ENCODE measurements around the gene SNX10. TPM values are rescaled to one million over a fixed set of nuclear protein-coding genes. Genes with fewer than 3 reads are reported as not detected.
A peak's percentile ranks its signal among the peaks of the same experiment; 100 is the strongest.

The SNX10 gene
- total RNA-seq, 1 experiment from 2014 or later, result 7.9 TPM

DNA sequence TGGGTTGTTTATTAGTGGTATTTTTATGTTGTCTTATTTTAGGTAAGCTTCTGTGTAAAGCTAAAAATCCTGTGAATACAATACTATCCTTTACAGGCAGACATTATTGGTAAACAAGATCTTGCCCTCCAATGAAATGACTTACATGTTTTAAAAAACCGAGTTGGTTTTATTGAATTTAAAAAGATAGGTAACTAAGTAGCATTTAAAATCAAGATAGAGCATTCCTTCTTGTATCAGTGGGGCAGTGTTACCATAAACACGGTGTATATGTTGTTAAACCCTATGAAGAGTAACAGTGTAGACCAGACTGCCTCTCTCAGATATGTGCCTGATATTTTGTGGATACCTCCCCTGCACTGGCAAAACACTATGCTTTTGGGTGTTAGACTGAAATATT is 81.0 kb downstream of the SNX10 start:
- Histone ChIP-seq H3K27me3 (ENCODE audit: low read length) (no peaks in the 10 kb centered on the region), H3F3A (ENCODE audit: low read length, unreplicated experiment) (no peaks in the 10 kb centered on the region), H3K9me2 (replicated peaks; ENCODE audit: low read length) (no peaks in the 10 kb centered on the region), H3K9ac (ENCODE audit: low read length) (no peak overlapping the region), H2AFZ (ENCODE audit: low read length) (no peak overlapping the region), H3K27ac (ENCODE audit: low read length) (no peak overlapping the region), H3K36me3 (ENCODE audit: low read depth, low read length) (peaks cover 4% of the 10 kb centered on the region; the same call in 1 of the 2 replicates), H3K4me2 (ENCODE audit: low read length) (no peak overlapping the region), H3K9me3 (ENCODE audit: low read length) (no peaks in the 10 kb centered on the region), H4K20me1 (ENCODE audit: low read length) (no peaks in the 10 kb centered on the region), H3K4me1 (ENCODE audit: insufficient read depth, low read length) (no peaks in the 10 kb centered on the region), H3K4me3 (ENCODE audit: low read length) (no peak overlapping the region), H3K79me2 (ENCODE audit: low read length) (no peaks in the 10 kb centered on the region)
- BruUV-seq (replicated peaks), result no TSS peak
- ATAC-seq (no peak), DNase-seq (no peak)
- CTCF ChIA-PET, result no interaction called here
- intact Hi-C loops (cut with micrococcal nuclease), result no loop called here
- POLR2A ChIA-PET (ENCODE audit: unreplicated experiment), result no interaction called here
- TF ChIP-seq, protein P1, sequence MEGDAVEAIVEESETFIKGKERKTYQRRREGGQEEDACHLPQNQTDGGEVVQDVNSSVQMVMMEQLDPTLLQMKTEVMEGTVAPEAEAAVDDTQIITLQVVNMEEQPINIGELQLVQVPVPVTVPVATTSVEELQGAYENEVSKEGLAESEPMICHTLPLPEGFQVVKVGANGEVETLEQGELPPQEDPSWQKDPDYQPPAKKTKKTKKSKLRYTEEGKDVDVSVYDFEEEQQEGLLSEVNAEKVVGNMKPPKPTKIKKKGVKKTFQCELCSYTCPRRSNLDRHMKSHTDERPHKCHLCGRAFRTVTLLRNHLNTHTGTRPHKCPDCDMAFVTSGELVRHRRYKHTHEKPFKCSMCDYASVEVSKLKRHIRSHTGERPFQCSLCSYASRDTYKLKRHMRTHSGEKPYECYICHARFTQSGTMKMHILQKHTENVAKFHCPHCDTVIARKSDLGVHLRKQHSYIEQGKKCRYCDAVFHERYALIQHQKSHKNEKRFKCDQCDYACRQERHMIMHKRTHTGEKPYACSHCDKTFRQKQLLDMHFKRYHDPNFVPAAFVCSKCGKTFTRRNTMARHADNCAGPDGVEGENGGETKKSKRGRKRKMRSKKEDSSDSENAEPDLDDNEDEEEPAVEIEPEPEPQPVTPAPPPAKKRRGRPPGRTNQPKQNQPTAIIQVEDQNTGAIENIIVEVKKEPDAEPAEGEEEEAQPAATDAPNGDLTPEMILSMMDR (conservative IDR thresholded peaks at IDR 0.05; ENCODE audit: low read depth, low read length), result no peak
- TF ChIP-seq EZH2phosphoT487 (IDR thresholded peaks at IDR 0.05; ENCODE audit: borderline replicate concordance, low read length) (no peak), EZH2 (IDR thresholded peaks at IDR 0.05; ENCODE audit: low read length, unreplicated experiment) (no peak)

DNA sequence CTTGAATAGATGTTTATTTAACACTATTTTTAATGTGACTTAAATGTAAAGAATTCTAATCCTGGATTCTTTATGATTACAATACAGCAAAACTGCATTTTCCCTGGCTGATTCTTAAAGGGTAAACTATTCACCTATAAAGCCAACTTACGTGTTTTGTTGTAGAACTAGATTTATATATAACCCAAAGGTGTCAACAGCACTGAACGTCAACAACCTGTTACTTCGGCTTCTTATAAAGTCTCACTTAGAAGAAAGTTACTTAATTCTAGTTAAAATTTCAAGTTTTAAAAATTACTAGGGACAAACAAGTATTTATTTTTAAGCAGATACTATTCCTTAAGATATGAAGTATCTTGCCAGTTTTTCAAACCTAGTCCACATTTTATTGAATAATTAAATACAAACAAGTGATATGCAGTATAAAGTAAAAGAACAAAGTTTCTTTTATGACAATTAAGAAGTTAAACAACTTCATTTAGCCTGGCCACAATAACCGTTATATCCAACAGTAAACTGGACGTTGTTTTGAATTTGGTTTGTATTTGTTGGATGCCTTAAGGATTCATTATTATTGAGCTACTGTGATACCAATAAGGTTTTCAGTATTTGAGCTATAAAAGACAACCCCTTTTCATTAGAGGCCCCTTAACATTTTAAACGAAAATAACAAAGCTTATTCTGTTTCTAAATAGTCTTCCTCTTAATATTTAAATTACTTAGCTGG is 83.1 kb downstream of the SNX10 start:
- Histone ChIP-seq H2AFZ (ENCODE audit: low read length) (no peak overlapping the region), H3K36me3 (ENCODE audit: low read depth, low read length) (peaks cover 4% of the 10 kb centered on the region; the same call in 1 of the 2 replicates), H3K27ac (ENCODE audit: low read length) (no peak overlapping the region), H3K79me2 (ENCODE audit: low read length) (no peaks in the 10 kb centered on the region), H3K9me2 (replicated peaks; ENCODE audit: low read length) (no peaks in the 10 kb centered on the region), H3K4me1 (ENCODE audit: insufficient read depth, low read length) (no peaks in the 10 kb centered on the region), H3K27me3 (ENCODE audit: low read length) (no peaks in the 10 kb centered on the region), H3K9me3 (ENCODE audit: low read length) (no peaks in the 10 kb centered on the region), H3K9ac (ENCODE audit: low read length) (no peak overlapping the region), H3F3A (ENCODE audit: low read length, unreplicated experiment) (no peaks in the 10 kb centered on the region), H3K4me2 (ENCODE audit: low read length) (no peak overlapping the region), H4K20me1 (ENCODE audit: low read length) (no peaks in the 10 kb centered on the region), H3K4me3 (ENCODE audit: low read length) (no peak overlapping the region)
- intact Hi-C loops (cut with micrococcal nuclease), result no loop called here
- ATAC-seq (no peak), DNase-seq (no peak)
- POLR2A ChIA-PET (ENCODE audit: unreplicated experiment), result interaction anchor here (0.7 to 0.8 kb wide), 2 partner anchors 75 to 773 kb away, joined by 4 to 5 read pairs; partner anchors contain the start of gene HOXA6
- TF ChIP-seq EZH2 (IDR thresholded peaks at IDR 0.05; ENCODE audit: low read length, unreplicated experiment), result no peak
- no peak for TF ChIP-seq EZH2phosphoT487 (IDR thresholded peaks at IDR 0.05; ENCODE audit: borderline replicate concordance, low read length)
- TF ChIP-seq, protein P1 (conservative IDR thresholded peaks at IDR 0.05; ENCODE audit: low read depth, low read length), result no peak
- no TSS peak for BruUV-seq (replicated peaks)
- CTCF ChIA-PET, result interaction anchor here (0.7 kb wide), 1 partner anchor 478 kb away, joined by 4 read pairs; no protein-coding TSS in a partner anchor

DNA sequence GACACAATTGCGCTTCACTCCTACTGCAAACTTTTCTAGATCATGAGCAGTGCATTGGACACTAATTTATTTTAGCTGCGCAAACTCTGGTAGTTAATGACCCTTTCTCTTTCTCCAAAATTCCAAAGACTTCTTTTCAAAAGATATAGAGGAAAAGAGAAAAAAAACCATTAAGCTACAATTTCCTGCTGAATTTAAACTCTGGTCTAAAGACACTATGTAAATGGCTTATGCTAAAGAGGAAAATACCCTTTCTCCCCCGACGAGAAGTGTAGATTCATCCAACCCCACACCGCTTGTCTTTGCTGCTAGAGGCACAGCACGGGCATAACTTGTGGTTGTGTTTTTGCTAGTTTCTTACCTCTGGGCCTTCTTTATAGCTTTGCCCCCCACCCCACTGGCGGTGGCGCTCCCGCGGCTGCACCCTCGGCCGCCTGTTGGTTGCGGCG is 84.1 kb downstream of the SNX10 start:
- no TSS peak for BruUV-seq (replicated peaks)
- no peaks in the 10 kb centered on the region for H3K79me2 ChIP-seq (ENCODE audit: low read length)
- peaks cover 4% of the 10 kb centered on the region; the same call in 1 of the 2 replicates for H3K36me3 ChIP-seq (ENCODE audit: low read depth, low read length)
- ChIA-PET POLR2A (ENCODE audit: unreplicated experiment) (interaction anchor here (0.8 kb wide), 1 partner anchor 74 kb away, joined by 5 read pairs; no protein-coding TSS in a partner anchor), CTCF (interaction anchor here (1.2 kb wide), 1 partner anchor 22 kb away, joined by 4 read pairs; no protein-coding TSS in a partner anchor)
- no peak overlapping the region for H3K9ac ChIP-seq (ENCODE audit: low read length)
- intact Hi-C loops (cut with micrococcal nuclease), result no loop called here
- 0 out of 2 replicates have a peak overlapping the region, but pooled peaks have one; percentile 22 for H3K4me3 ChIP-seq (ENCODE audit: low read length)
- DNase-seq, result no peak
- ATAC-seq, result peak; percentile 51
- no peaks in the 10 kb centered on the region for H3K4me1 ChIP-seq (ENCODE audit: insufficient read depth, low read length)
- no peaks in the 10 kb centered on the region for H4K20me1 ChIP-seq (ENCODE audit: low read length)
- no peaks in the 10 kb centered on the region for H3F3A ChIP-seq (ENCODE audit: low read length, unreplicated experiment)
- TF ChIP-seq EZH2 (IDR thresholded peaks at IDR 0.05; ENCODE audit: low read length, unreplicated experiment) (no peak), EZH2phosphoT487 (IDR thresholded peaks at IDR 0.05; ENCODE audit: borderline replicate concordance, low read length) (no peak)
- TF ChIP-seq, protein P1 (conservative IDR thresholded peaks at IDR 0.05; ENCODE audit: low read depth, low read length), result no peak
- H3K4me2 ChIP-seq (ENCODE audit: low read length), result peak overlapping the region; percentile 40
- no peak overlapping the region for H3K27ac ChIP-seq (ENCODE audit: low read length)
- no peak overlapping the region; the same call in 1 of the 2 replicates for H2AFZ ChIP-seq (ENCODE audit: low read length)
- no peaks in the 10 kb centered on the region for H3K9me3 ChIP-seq (ENCODE audit: low read length)
- H3K9me2 ChIP-seq (replicated peaks; ENCODE audit: low read length), result no peaks in the 10 kb centered on the region
- H3K27me3 ChIP-seq (ENCODE audit: low read length), result no peaks in the 10 kb centered on the region

Measured in PC-3 (cell line).